Glomerular endothelial cell (primary cell): ENCODE results near the gene MTMR8. TPM values are rescaled to one million over a fixed set of nuclear protein-coding genes. Genes with fewer than 3 reads are reported as not detected.
"Not testable (repeated sequence)": the region's sequence is repeated elsewhere in the genome, so short reads cannot be mapped to it uniquely, and the experiment has no call there.

Source experiments
- DNase-seq: peaks from one replicate; pipeline ENCODE4 v3.0.0-alpha.2; 2011; ENCODE audit warnings: low read depth, low spot score; ENCODE audit errors: extremely low read depth
- total RNA-seq: library from RNA; depleted of rRNA; stranded (reverse); fragments of >200 nt; gene quantifications from 2 replicates; pipeline ENCODE4 v1.2.3, GENCODE V29; 2015

Gene MTMR8
- 0.10 and 0.82 TPM in 2 replicates for total RNA-seq

DNA sequence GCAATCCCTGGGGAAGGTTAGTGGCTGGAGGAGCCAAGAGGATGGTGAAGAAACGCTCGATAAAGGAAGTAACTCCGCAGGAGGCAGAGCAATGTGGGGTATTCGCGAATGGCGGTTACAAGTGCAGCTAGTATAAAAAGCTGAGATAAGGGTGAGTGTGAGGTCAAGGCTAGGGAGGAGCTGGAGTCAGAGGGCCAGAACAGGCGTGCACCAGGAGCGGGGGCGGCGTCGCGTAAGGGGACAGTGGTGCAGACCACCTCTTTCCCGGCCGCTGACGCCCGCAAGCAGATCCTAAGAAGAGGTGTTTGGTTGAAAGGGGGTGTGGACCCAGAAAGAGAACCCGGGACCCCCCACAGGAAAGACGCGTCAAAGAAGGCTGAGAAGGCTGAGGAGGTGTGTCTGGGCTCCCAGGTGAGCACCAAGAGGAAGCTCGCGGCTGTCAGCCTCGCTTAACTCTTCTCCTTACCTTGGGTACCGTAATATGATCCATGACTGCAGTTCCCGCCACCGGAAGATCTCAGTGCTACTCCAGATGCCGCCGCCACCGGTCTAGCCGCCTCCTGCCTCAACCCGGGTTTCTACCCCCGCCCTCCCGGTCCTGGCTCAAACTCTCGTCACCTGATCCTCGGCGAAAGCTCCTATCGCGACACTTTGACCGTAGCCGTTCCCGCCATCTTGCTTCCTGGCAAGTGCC is at the start of gene MTMR8:
Gene MTMR8 (minus strand): TSS at position 579 of the 694 bp plus-strand sequence. CDS start 89 bp downstream, at position 490.
- DNase-seq, result no peak

GRCh38 chrX:64439551-64439950 is 44.3 kb upstream of the MTMR8 start:
- DNase-seq, result no peak

GRCh38 chrX:64437665-64438064 is 42.4 kb upstream of the MTMR8 start:
- DNase-seq, result no peak

DNA sequence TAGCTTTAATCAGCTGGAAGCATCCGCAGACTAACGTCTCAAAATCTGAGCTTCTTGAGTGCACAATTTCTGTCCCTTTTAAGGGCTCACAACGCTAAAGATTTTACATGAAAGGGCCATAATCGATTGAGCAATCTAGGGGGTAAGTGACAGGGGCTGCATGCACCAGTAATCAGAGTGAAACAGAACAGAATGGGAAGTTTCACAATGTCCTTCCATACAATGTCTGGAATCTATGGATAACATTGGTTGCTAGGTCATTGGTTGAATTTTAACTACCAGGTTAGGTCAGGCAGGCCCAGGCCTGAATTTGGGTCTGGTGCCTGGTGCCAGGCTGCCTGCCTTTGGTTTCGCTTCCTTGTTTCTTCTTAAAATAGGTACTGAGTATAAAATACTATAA is 42.0 kb upstream of the MTMR8 start:
- no peak for DNase-seq

DNA sequence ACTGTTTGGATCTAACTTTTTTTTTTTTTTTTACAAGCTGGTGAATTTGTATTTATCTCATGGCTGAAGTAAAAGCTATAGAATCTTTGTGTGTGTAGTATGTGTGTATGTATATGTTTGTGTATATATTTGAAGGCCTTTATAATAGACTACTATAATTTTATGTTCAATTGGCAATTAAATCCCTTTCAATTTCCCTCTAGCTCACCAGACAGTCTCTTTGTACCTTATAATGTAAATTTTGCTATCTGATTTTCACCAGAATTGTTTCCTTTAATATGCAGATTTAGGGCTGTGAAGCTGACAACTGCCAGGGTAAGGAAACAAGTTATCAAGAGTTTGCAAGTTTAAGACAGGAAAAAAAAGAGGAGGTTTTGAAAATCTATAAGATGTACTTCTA is 33.1 kb upstream of the MTMR8 start:
- DNase-seq, result no peak

- DNase-seq, result no peak
These were observed 32.5 kb upstream of the MTMR8 start for GRCh38 chrX:64427787-64428186.

- DNase-seq, result no peak
These were observed 32.0 kb upstream of the MTMR8 start for GRCh38 chrX:64427281-64427680.

DNA sequence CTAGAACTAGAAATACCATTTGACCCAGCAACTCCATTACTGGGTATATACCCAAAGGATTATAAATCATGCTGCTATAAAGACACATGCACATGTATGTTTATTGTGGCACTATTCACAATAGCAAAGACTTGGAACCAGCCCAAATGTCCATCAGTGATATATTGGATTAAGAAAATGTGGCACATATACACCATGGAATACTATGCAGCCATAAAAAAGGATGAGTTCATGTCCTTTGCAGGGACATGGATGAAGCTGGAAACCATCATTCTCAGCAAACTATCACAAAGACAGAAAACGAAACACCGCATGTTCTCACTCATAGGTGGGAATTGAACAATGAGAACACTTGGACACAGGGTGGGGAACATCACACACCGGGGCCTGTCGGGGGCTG is 14.5 kb upstream of the MTMR8 start:
- DNase-seq, result not testable (repeated sequence)

DNA sequence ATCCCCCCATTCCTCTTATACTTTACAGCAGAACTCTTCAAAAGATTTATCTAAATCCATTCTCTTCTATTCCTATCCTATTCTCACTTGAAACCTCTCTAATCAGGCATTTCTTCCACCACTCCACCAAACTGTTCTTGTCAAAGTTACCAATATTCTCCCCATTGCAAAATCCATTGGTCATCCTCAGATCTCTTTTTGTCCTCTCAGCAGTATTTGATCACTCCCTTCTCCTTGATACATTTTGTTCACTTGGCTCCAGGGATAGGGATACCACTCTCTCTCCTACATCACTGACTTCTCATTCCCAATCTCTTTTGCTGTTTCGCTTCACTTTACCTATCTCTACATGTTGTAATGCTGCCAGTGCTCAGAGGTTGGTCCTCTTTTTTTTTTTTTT is 2.8 kb upstream of the MTMR8 start:
- DNase-seq, result no peak

GRCh38 chrX:64395568-64395929 is 297 bp upstream of the MTMR8 start:
- DNase-seq, result no peak

GRCh38 chrX:64394059-64394873 is 986 bp downstream of the MTMR8 start:
- no peak for DNase-seq

DNA sequence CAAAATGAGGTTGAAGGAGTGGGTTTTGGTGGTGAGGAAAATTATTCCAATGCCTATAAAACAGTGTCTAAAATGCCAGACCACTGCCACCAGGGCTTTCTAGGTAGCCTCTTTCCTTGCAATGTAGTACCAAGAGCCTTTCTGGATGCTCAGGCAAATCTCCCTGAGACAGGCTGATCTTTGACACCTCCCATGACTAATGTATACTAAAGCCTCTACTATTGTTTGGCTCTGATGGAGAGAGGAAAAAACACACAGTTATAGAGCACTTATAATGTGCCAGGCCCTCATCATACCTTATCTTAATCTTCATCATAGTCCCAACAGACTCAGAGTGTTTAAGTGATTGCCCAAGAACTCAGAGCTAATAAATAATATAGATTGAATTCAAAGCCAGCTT is 5.8 kb downstream of the MTMR8 start:
- DNase-seq, result no peak

GRCh38 chrX:64380789-64381188 is 14.5 kb downstream of the MTMR8 start:
- DNase-seq, result not testable (repeated sequence)

- no peak for DNase-seq
These were observed 15.3 kb downstream of the MTMR8 start for GRCh38 chrX:64379924-64380323.

DNA sequence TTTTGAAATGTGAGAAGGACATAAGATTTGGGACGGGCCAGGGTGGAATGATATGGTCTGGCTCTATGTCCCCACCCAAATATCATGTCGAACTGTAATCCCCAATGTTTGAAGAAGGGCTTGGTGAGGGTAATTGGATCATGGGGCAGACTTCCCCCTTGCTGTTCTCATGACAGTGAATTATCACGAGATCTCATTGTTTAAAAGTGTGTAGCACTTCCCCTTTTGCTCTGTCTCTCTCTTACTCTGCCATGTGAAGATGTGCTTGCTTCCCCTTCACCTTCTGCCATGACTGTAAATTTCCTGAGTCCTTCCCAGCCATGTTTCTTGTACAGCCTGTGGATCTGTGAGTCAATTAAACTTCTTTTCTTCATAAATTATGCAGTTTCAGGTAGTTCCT is 17.5 kb downstream of the MTMR8 start:
- DNase-seq, result no peak

- DNase-seq, result no peak
These were observed 43.2 kb downstream of the MTMR8 start for GRCh38 chrX:64352081-64352480.

DNA sequence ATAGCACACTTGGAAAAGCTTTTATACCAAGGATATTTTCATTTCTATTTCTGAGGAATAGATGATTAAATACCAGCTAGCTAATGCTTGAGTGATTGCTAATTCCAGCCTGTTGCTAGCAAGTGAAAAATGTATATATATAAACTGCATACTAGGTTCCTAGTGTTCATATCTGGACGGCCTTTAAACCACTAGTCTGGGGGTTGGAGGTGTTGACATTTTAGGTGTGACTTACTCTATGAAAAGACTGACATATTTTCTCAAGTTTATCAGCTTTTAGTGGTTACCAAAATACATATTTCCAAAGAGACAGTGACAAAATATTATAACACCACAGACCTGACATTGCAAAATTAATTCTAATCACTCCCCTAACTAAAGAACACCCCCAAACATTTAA is 44.7 kb downstream of the MTMR8 start:
- DNase-seq, result no peak

- DNase-seq, result no peak
These were observed 45.2 kb downstream of the MTMR8 start for GRCh38 chrX:64350047-64350446.

DNA sequence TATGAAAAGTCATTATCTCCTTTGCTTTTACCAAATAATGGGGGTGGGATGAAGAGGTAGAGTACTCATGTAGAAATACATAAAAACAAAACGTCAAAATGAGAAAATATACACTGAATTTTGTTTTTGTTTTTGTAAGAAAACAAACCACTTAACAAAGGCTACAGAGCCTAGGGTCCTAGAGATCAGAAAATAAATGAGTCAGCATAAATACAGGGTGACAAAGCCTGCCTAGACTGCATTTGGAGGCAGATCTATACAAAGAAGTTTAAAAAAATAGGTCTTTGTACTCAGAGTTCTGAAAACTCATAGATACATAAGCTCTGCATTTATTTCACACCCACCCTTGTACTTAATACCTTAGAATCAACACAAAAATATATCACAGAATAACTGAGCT is 52.4 kb downstream of the MTMR8 start:
- DNase-seq, result no peak

DNA sequence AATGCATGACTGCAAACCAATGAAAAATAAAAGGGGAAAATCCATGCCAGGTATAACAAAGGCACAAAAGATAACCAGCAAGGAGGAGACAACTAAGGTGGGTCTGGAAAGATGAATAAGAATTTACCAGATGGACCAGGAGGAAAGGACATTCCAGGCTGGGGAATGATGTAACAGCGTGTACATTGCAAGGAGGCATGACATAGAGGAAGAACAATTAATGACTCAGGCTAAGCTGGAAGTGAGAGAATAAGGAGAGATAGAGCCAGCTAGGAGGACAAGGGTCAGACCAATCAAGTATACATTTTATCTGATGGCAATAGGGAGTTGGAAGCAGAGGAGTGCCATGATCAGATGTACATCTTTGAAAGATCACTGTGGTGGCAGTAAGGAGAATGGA is 57.0 kb downstream of the MTMR8 start:
- DNase-seq, result no peak

- no peak for DNase-seq
These were observed 60.8 kb downstream of the MTMR8 start for GRCh38 chrX:64334467-64334866.

DNA sequence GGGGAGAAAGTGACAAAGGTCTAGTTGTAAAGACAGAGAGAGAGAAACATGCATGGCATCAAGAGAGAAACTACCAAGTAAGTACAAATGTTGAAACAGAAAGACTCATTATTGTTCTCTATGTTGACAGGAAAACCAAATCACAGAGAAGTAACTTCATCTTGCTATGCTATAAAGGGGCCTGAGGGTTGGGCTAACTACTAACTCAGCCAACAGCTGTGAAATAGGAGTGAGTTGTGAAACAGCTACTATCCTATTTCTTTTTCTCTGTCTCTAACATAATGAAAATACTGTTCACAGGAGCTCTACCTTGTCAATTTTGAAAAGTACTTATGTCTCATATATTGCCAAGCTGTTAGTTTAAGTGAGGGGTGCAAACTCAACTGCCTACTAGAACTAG is 65.0 kb downstream of the MTMR8 start:
- DNase-seq, result no peak
